GM12878 (cell line): ENCODE data around the gene CYTH3. TPM values are rescaled to one million over a fixed set of nuclear protein-coding genes. Genes with fewer than 3 reads are reported as not detected.

Experiments
- ATAC-seq: fragments of 200-7000 bp; cut with Tn5 transposase; 3 replicates; pipeline ENCODE4 v1.9.1; 2020; ENCODE audit warnings: mild to moderate bottlenecking, moderate library complexity
- BruUV-seq: library from RNA; stranded (reverse); fragments of 400-500 nt; replicated peaks from 2 replicates; lab custom pipeline; 2021; lab: Mats Ljungman, UMichigan
- CTCF ChIA-PET: fragments of 300-600 bp; sonication (Branson Sonifier 250); formaldehyde crosslinking; extraction: SDS; loops from one replicate; lab custom pipeline; 2021; ENCODE audit warnings: inconsistent platforms; lab: Yijun Ruan, JAX
- POLR2A ChIA-PET: fragments of 350-600 bp; formaldehyde crosslinking; extraction: SDS; loops from one replicate; lab custom pipeline; 2021; ENCODE audit warnings: inconsistent platforms; lab: Charles Lee
- RAD21 ChIA-PET: fragments of 300-600 bp; sonication (Branson Sonifier 250); formaldehyde crosslinking; loops from one replicate; lab custom pipeline; 2023; ENCODE audit warnings: antibody characterized with exemption; ENCODE audit not compliant: unreplicated experiment; lab: Charles Lee
- SMC1A ChIA-PET: fragments of 300-600 bp; sonication (Branson Sonifier 250); formaldehyde crosslinking; loops from one replicate; lab custom pipeline; 2023; ENCODE audit not compliant: unreplicated experiment, uncharacterized antibody; lab: Charles Lee
- DNase-seq: peaks from one replicate; pipeline ENCODE4 v3.0.0-alpha.2; 2011; ENCODE audit warnings: low read depth, low spot score
- FAIRE-seq: peaks from 3 replicates; lab custom pipeline; 2011; peaks lifted over from hg19 to GRCh38; lab: Jason Lieb, UNC
- H2AFZ ChIP-seq: 2 replicates; pipeline ENCODE4 v1.6.0; 2011; ENCODE audit warnings: low read depth, low read length, control low read depth; ENCODE audit not compliant: control insufficient read depth
- H3K27ac ChIP-seq: 2 replicates; pipeline ENCODE4 v1.5.1; 2011; ENCODE audit warnings: control low read depth; ENCODE audit not compliant: control insufficient read depth, insufficient read depth
- H3K27me3 ChIP-seq, 2 experiments: replicated peaks in 1 of 2; 2 replicates each; pipeline versions ENCODE4 v1.6.0 to v1.6.1; 2011; ENCODE audit warnings: low read length in 1 of 2; ENCODE audit not compliant: control insufficient read depth in 2 of 2, insufficient read depth in 2 of 2
- H3K36me3 ChIP-seq, 2 experiments: 2 replicates each; pipeline ENCODE4 v1.5.1; 2011; ENCODE audit warnings: low read length in 1 of 2; ENCODE audit not compliant: control insufficient read depth in 2 of 2, insufficient read depth in 2 of 2
- H3K4me1 ChIP-seq: 2 replicates; pipeline ENCODE4 v1.6.1; 2011; ENCODE audit warnings: mild to moderate bottlenecking, low read length, moderate library complexity, mixed read lengths; ENCODE audit not compliant: control insufficient read depth, insufficient read depth
- H3K4me2 ChIP-seq: 2 replicates; pipeline ENCODE4 v1.6.0; 2011; ENCODE audit warnings: control low read depth; ENCODE audit not compliant: control insufficient read depth, insufficient read depth
- H3K4me3 ChIP-seq: fragments of 200-600 bp; sonication (generic); 2 replicates; pipeline ENCODE4 v1.5.1; 2016
- H3K79me2 ChIP-seq: 2 replicates; pipeline ENCODE4 v1.6.0; 2011; ENCODE audit warnings: low read length; ENCODE audit not compliant: control insufficient read depth, insufficient read depth
- H3K9ac ChIP-seq: 2 replicates; pipeline ENCODE4 v1.8.0; 2011; ENCODE audit warnings: low read length, control low read depth, mixed read lengths; ENCODE audit not compliant: control insufficient read depth, insufficient read depth
- H3K9me3 ChIP-seq: replicated peaks from 3 replicates; pipeline ENCODE4 v1.5.1; 2011; ENCODE audit warnings: mild to moderate bottlenecking, low read length; ENCODE audit not compliant: control insufficient read depth, insufficient read depth
- H4K20me1 ChIP-seq: 2 replicates; pipeline ENCODE4 v1.6.0; 2011; ENCODE audit not compliant: control insufficient read depth, insufficient read depth
- ASH2L ChIP-seq: fragments of 300-600, 200-600 bp; sonication (generic); IDR thresholded peaks from 2 replicates; pipeline ENCODE4 v1.6.1; 2017; ENCODE audit warnings: low read depth, mild to moderate bottlenecking, borderline replicate concordance
- ATF7 ChIP-seq: fragments of 450-650 bp; IDR thresholded peaks from 2 replicates; pipeline ENCODE4 v1.6.1; 2016; ENCODE audit warnings: low read depth, mild to moderate bottlenecking
- CREB1 ChIP-seq: IDR thresholded peaks from 2 replicates; pipeline ENCODE4 v1.6.1; 2012; ENCODE audit warnings: low read depth, mild to moderate bottlenecking, inconsistent platforms
- CREM ChIP-seq: IDR thresholded peaks from 2 replicates; pipeline ENCODE4 v1.6.1; 2014; ENCODE audit warnings: antibody characterized with exemption, low read depth
- CUX1 ChIP-seq: IDR thresholded peaks from 2 replicates; pipeline ENCODE4 v1.6.1; 2012; ENCODE audit warnings: improper control_type of control experiment, low read depth, low read length; ENCODE audit not compliant: insufficient replicate concordance
- IRF4 ChIP-seq: IDR thresholded peaks from 2 replicates; pipeline ENCODE4 v1.6.1; 2011; ENCODE audit warnings: low read depth, low read length
- JUNB ChIP-seq: IDR thresholded peaks from 2 replicates; pipeline ENCODE4 v1.6.1; 2016; ENCODE audit warnings: antibody characterized with exemption, mild to moderate bottlenecking
- PKNOX1 ChIP-seq: fragments of 450-650 bp; IDR thresholded peaks from 2 replicates; pipeline ENCODE4 v1.6.1; 2016; ENCODE audit warnings: mild to moderate bottlenecking
- POU2F2 ChIP-seq: IDR thresholded peaks from 3 replicates; pipeline ENCODE4 v1.6.1; 2011; ENCODE audit warnings: low read depth, mild to moderate bottlenecking, low read length, borderline replicate concordance
- RUNX3 ChIP-seq: IDR thresholded peaks from 2 replicates; pipeline ENCODE4 v1.6.1; 2012; ENCODE audit warnings: low read length, inconsistent platforms
- TCF12 ChIP-seq: IDR thresholded peaks from 2 replicates; pipeline ENCODE4 v1.6.1; 2011; ENCODE audit warnings: low read depth, mild to moderate bottlenecking, low read length
- ZNF24 ChIP-seq: fragments of 450-650 bp; IDR thresholded peaks from 2 replicates; pipeline ENCODE4 v1.6.1; 2017; ENCODE audit warnings: antibody characterized with exemption, mild to moderate bottlenecking
- WGBS: methylation state at CpG from one replicate; pipeline ENCODE4 v1.1.6; 2016; ENCODE audit warnings: low lambda C conversion rate; ENCODE audit not compliant: insufficient replicate concordance, insufficient coverage; ENCODE audit errors: missing lambda C conversion rate; 5-methylcytosine and 5-hydroxymethylcytosine counted together
- in situ Hi-C: fragments of 300-500 bp; cut with MboI; formaldehyde crosslinking; loops from 9 replicates; pipeline ENCODE4 v1.14.3; 2018; ENCODE audit warnings: mixed read lengths
- intact Hi-C: fragments of 100-400 bp; cut with micrococcal nuclease; formaldehyde crosslinking; loops from one replicate; pipeline ENCODE4 v1.14.2; 2022; ENCODE audit not compliant: unreplicated experiment
- polyA plus RNA-seq, 11 experiments: library from polyadenylated mRNA; depleted of rRNA in 4 of 11; unstranded in 6 of 11; stranded (reverse) in 5 of 11; fragments of >200 nt; fragmentation: Nextera tagmentation in 4 of 11; fragmentation: Illumina TruSeq in 1 of 11; extraction: Ambion mirVana in 4 of 11; extraction: Trizol in 1 of 11; gene quantifications; 1 replicate in 1 of 11; 2 replicates in 10 of 11; pipeline versions ENCODE4 v1.2.1 to v1.2.3, GENCODE V29; 2011 to 2016; ENCODE audit warnings: inconsistent platforms in 2 of 11, missing spikeins in 2 of 11, low read depth in 1 of 11
- total RNA-seq, 4 experiments: library from RNA; depleted of rRNA in 3 of 4; stranded (reverse); fragments of >200 nt in 3 of 4; fragmentation: Illumina TruSeq in 1 of 4; extraction: Trizol in 1 of 4; gene quantifications; 2 replicates each; pipeline versions ENCODE4 v1.2.1 to v1.2.3, GENCODE V29; 2013 to 2021
- TF ChIP-seq, protein P1 (sequence below): IDR thresholded peaks from 2 replicates; pipeline ENCODE4 v1.6.1; 2012; ENCODE audit warnings: low read length, inconsistent platforms

The CYTH3 gene
- total and polyA plus RNA-seq, 10 of the 15 experiments (the other 5 are each of a cell fraction or from before 2014, with no cell fraction given), result 0.45 to 28.2 (median 15.7) TPM

GRCh38 chr7:6221340-6222319 is 50.8 kb downstream of the CYTH3 start:
- ChIA-PET POLR2A (interaction anchor here (0.7 to 1.0 kb wide), 3 partner anchors 10 to 83 kb away, joined by 3 to 4 read pairs (median 3); no protein-coding TSS in a partner anchor), SMC1A (interaction anchor here (0.6 to 1.0 kb wide), 3 partner anchors 11 to 54 kb away, joined by 3 to 4 read pairs (median 3); no protein-coding TSS in a partner anchor), RAD21 (interaction anchor here (1.5 kb wide), 1 partner anchor 33 kb away, joined by 3 read pairs; no protein-coding TSS in a partner anchor), CTCF (interaction anchor here (1.1 kb wide), 1 partner anchor 101 kb away, joined by 3 read pairs; no protein-coding TSS in a partner anchor)
- in situ Hi-C loops (no loop called here), intact Hi-C loops (no loop called here)
- peaks cover 5% of the 10 kb centered on the region; the same call in 1 of the 2 replicates for H3K4me1 ChIP-seq
- 64% methylated on average over 9 of the region's 9 CpGs for WGBS
- no peaks in the 10 kb centered on the region for H4K20me1 ChIP-seq
- no peak overlapping the region for H3K4me2 ChIP-seq
- peak; percentile 85 for ATAC-seq
- BruUV-seq, result no TSS peak
- TF ChIP-seq CUX1, result no peak
- TF ChIP-seq ATF7, result 0 out of 2 replicates have a peak, but pooled peaks have one; percentile 18
- TF ChIP-seq CREM, result peak; percentile 80; the same call in 1 of the 2 replicates
- TF ChIP-seq ASH2L, result no peak
- TF ChIP-seq ZNF24, result no peak
- peak; percentile 60 for TF ChIP-seq JUNB
- no peak for TF ChIP-seq TCF12
- peak; percentile 65 for TF ChIP-seq RUNX3
- TF ChIP-seq, protein P1, sequence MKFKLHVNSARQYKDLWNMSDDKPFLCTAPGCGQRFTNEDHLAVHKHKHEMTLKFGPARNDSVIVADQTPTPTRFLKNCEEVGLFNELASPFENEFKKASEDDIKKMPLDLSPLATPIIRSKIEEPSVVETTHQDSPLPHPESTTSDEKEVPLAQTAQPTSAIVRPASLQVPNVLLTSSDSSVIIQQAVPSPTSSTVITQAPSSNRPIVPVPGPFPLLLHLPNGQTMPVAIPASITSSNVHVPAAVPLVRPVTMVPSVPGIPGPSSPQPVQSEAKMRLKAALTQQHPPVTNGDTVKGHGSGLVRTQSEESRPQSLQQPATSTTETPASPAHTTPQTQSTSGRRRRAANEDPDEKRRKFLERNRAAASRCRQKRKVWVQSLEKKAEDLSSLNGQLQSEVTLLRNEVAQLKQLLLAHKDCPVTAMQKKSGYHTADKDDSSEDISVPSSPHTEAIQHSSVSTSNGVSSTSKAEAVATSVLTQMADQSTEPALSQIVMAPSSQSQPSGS, result 0 out of 2 replicates have a peak, but pooled peaks have one; percentile 34
- TF ChIP-seq POU2F2, result no peak
- TF ChIP-seq PKNOX1, result peak; percentile 36; the same call in 1 of the 2 replicates
- TF ChIP-seq CREB1, result peak; percentile 94
- TF ChIP-seq IRF4, result peak; percentile 25; the same call in 1 of the 2 replicates
- H3K27me3 ChIP-seq, result no peaks in the 10 kb centered on the region
- H2AFZ ChIP-seq, result no peak overlapping the region
- H3K79me2 ChIP-seq, result peaks cover 11% of the 10 kb centered on the region
- H3K9me3 ChIP-seq, result no peaks in the 10 kb centered on the region
- DNase-seq, result no peak
- no peak overlapping the region for H3K9ac ChIP-seq
- no peaks in the 10 kb centered on the region; a peak in 1 of 4 replicates for H3K36me3 ChIP-seq
- H3K27ac ChIP-seq, result no peak overlapping the region; the same call in 1 of the 2 replicates
- no peak overlapping the region for H3K4me3 ChIP-seq
- peak; percentile 38 for FAIRE-seq
